WTC11 (cell line): ENCODE results near the gene RAI14. TPM values are rescaled to one million over a fixed set of nuclear protein-coding genes. Genes with fewer than 3 reads are reported as not detected.

Experiments used
- ATAC-seq: fragments of 200-7000 bp; cut with Tn5 transposase; 2 replicates; pipeline ENCODE4 v1.10.0; 2021; ENCODE audit warnings: mild to moderate bottlenecking, moderate library complexity
- CTCF ChIA-PET: fragments of 300-600 bp; sonication (Branson Sonifier 250); formaldehyde crosslinking; loops from one replicate; lab custom pipeline; 2021; ENCODE audit warnings: antibody characterized with exemption; lab: Charles Lee
- POLR2A ChIA-PET: fragments of 350-600 bp; sonication (Branson Sonifier 250); formaldehyde crosslinking; loops from one replicate; lab custom pipeline; 2021; ENCODE audit warnings: antibody characterized with exemption; lab: Charles Lee
- DNase-seq: peaks from one replicate; pipeline ENCODE4 v3.0.0; 2021; ENCODE audit warnings: low spot score
- H3K27ac Mint-ChIP-seq: 2 replicates; pipeline ENCODE4 v1.8.0; 2021; ENCODE audit warnings: mixed read lengths
- H3K27me3 Mint-ChIP-seq: 2 replicates; pipeline ENCODE4 v1.8.0; 2021; ENCODE audit warnings: low read depth, mild to moderate bottlenecking, moderate library complexity, mixed read lengths
- H3K36me3 Mint-ChIP-seq: 2 replicates; pipeline ENCODE4 v1.8.0; 2021; ENCODE audit warnings: mixed read lengths
- H3K4me1 Mint-ChIP-seq: 2 replicates; pipeline ENCODE4 v1.8.0; 2022; ENCODE audit warnings: mixed read lengths
- H3K4me3 Mint-ChIP-seq: 2 replicates; pipeline ENCODE4 v1.8.0; 2021; ENCODE audit warnings: mild to moderate bottlenecking, moderate library complexity, mixed read lengths
- H3K9me3 Mint-ChIP-seq: 2 replicates; pipeline ENCODE4 v1.8.0; 2021; ENCODE audit warnings: mixed read lengths
- FOXK1 ChIP-seq: sonication (generic); formaldehyde crosslinking; IDR thresholded peaks from 2 replicates; pipeline ENCODE4 v1.8.0; 2022; ENCODE audit warnings: mild to moderate bottlenecking, moderate library complexity, missing genetic modification reagents
- FOXP1 ChIP-seq: sonication (generic); formaldehyde crosslinking; IDR thresholded peaks from 2 replicates; pipeline ENCODE4 v1.8.0; 2022; ENCODE audit warnings: missing genetic modification reagents, mild to moderate bottlenecking, moderate library complexity, borderline replicate concordance
- GABPB1 ChIP-seq: sonication (generic); formaldehyde crosslinking; IDR thresholded peaks from 2 replicates; pipeline ENCODE4 v1.8.1; 2023; ENCODE audit warnings: mild to moderate bottlenecking, missing genetic modification reagents
- GRHL2 ChIP-seq: fragments of 250-450 bp; sonication (Bioruptor Pico); IDR thresholded peaks from 2 replicates; pipeline ENCODE4 v1.8.0; 2022; ENCODE audit warnings: mild to moderate bottlenecking, moderate library complexity; ENCODE audit not compliant: insufficient replicate concordance, severe bottlenecking
- JAZF1 ChIP-seq: fragments of 250-450 bp; sonication (Bioruptor Pico); IDR thresholded peaks from 2 replicates; pipeline ENCODE4 v1.9.0; 2021; ENCODE audit warnings: moderate library complexity, mild to moderate bottlenecking, inconsistent platforms
- RELA ChIP-seq: sonication (generic); formaldehyde crosslinking; IDR thresholded peaks from 2 replicates; pipeline ENCODE4 v1.8.1; 2022; ENCODE audit warnings: missing genetic modification reagents, mild to moderate bottlenecking, borderline replicate concordance
- SMAD3 ChIP-seq: sonication (generic); formaldehyde crosslinking; IDR thresholded peaks from 2 replicates; pipeline ENCODE4 v1.8.0; 2022; ENCODE audit warnings: missing genetic modification reagents, mild to moderate bottlenecking, borderline replicate concordance
- total RNA-seq: library from RNA; stranded (reverse); gene quantifications from 3 replicates; pipeline ENCODE4 v1.2.3, GENCODE V29; 2021
- TF ChIP-seq, protein P1 (sequence below): fragments of 250-450 bp; sonication (Bioruptor Pico); IDR thresholded peaks from 2 replicates; pipeline ENCODE4 v1.9.0; 2021; ENCODE audit warnings: mild to moderate bottlenecking
- TF ChIP-seq, protein P2 (sequence below): sonication (generic); formaldehyde crosslinking; IDR thresholded peaks from 2 replicates; pipeline ENCODE4 v1.8.0; 2022; ENCODE audit warnings: mild to moderate bottlenecking, missing genetic modification reagents
- TF ChIP-seq, protein P3 (sequence below): sonication (generic); formaldehyde crosslinking; IDR thresholded peaks from 2 replicates; pipeline ENCODE4 v1.8.1; 2023; ENCODE audit warnings: mild to moderate bottlenecking, missing genetic modification reagents
- TF ChIP-seq, protein P4 (sequence below): sonication (generic); formaldehyde crosslinking; conservative IDR thresholded peaks from 2 replicates; pipeline ENCODE4 v1.8.1; 2023; ENCODE audit warnings: mild to moderate bottlenecking, low read depth, missing genetic modification reagents, moderate library complexity
- TF ChIP-seq, protein P5 (sequence below): sonication (generic); formaldehyde crosslinking; IDR thresholded peaks from 2 replicates; pipeline ENCODE4 v1.8.0; 2023; ENCODE audit warnings: mild to moderate bottlenecking, missing genetic modification reagents
- TF ChIP-seq, protein P6 (sequence below): sonication (generic); formaldehyde crosslinking; IDR thresholded peaks from 2 replicates; pipeline ENCODE4 v1.8.1; 2022; ENCODE audit warnings: mild to moderate bottlenecking, moderate library complexity, missing genetic modification reagents
- TF ChIP-seq, protein P7 (sequence below): sonication (generic); formaldehyde crosslinking; IDR thresholded peaks from 2 replicates; pipeline ENCODE4 v1.8.0; 2023; ENCODE audit warnings: missing genetic modification reagents

The RAI14 gene
- total RNA-seq, 1 experiment from 2014 or later, result 185 TPM

DNA sequence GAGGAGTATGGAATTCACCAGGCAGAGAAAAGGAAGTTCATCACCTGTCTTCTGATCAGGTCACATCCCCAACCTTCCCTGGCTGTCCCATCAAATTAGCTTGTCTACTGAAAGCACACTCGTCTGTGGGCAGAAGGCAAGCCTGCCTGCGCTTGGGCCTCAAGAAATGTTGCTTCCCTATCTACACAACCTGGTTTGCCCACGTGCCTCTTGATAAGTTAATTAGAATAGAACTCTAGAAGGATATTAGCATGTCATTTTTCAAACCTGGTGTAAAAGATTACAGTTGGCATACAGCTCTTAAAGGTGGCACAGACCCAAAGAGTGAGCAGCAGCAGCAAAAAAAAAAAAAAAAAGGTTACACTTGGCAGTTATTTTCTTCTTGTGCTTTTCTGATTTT is 188.0 kb downstream of the RAI14 start:
- no peak for DNase-seq
- Mint-ChIP-seq H3K27me3 (no peaks in the 10 kb centered on the region), H3K36me3 (peaks cover 18% of the 10 kb centered on the region), H3K9me3 (peaks cover 11% of the 10 kb centered on the region), H3K4me3 (no peak overlapping the region), H3K4me1 (peaks cover 17% of the 10 kb centered on the region), H3K27ac (no peak overlapping the region)
- POLR2A ChIA-PET, result interaction anchor here (0.7 kb wide), 1 partner anchor 369 kb away, joined by 7 read pairs; no protein-coding TSS in a partner anchor
- CTCF ChIA-PET, result interaction anchor here (0.8 to 1.0 kb wide), 2 partner anchors 160 to 317 kb away, joined by 3 read pairs; no protein-coding TSS in a partner anchor
- no peak for ATAC-seq
- TF ChIP-seq, protein P1, sequence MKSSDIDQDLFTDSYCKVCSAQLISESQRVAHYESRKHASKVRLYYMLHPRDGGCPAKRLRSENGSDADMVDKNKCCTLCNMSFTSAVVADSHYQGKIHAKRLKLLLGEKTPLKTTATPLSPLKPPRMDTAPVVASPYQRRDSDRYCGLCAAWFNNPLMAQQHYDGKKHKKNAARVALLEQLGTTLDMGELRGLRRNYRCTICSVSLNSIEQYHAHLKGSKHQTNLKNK (CRISPR knock-in tag), result no peak

DNA sequence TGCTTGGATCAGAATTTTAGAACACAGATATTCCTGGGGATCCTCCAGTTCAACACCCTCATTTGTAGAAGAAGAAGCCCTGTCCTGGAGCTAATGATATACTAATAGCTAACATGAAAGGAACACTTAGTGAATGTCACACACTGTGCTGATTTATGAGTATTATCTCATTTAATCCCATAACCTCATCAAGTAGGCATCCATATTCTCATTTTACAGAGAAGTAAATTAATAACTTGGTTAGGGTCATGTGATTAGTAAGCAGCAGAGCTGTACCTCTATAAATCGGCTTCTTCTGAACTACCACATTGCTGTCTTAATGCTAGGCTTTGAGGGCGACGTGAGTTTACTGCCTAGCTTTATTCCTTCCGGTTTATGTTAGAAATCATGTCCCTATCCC is 188.9 kb downstream of the RAI14 start:
- Mint-ChIP-seq H3K36me3 (peaks cover 18% of the 10 kb centered on the region), H3K27me3 (no peaks in the 10 kb centered on the region), H3K4me1 (peaks cover 11% of the 10 kb centered on the region), H3K27ac (no peak overlapping the region), H3K4me3 (no peak overlapping the region), H3K9me3 (peaks cover 11% of the 10 kb centered on the region)
- ChIA-PET CTCF (interaction anchor here (1.0 kb wide), 1 partner anchor 159 kb away, joined by 3 read pairs; no protein-coding TSS in a partner anchor), POLR2A (no interaction called here)
- ATAC-seq (no peak), DNase-seq (no peak)
- TF ChIP-seq JAZF1 (CRISPR knock-in tag), result no peak
- TF ChIP-seq GRHL2, result no peak
- TF ChIP-seq, protein P2, sequence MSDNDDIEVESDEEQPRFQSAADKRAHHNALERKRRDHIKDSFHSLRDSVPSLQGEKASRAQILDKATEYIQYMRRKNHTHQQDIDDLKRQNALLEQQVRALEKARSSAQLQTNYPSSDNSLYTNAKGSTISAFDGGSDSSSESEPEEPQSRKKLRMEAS (CRISPR knock-in tag), result no peak
- no peak for TF ChIP-seq SMAD3 (CRISPR knock-in tag)
- TF ChIP-seq FOXP1, result no peak
- TF ChIP-seq, protein P3, sequence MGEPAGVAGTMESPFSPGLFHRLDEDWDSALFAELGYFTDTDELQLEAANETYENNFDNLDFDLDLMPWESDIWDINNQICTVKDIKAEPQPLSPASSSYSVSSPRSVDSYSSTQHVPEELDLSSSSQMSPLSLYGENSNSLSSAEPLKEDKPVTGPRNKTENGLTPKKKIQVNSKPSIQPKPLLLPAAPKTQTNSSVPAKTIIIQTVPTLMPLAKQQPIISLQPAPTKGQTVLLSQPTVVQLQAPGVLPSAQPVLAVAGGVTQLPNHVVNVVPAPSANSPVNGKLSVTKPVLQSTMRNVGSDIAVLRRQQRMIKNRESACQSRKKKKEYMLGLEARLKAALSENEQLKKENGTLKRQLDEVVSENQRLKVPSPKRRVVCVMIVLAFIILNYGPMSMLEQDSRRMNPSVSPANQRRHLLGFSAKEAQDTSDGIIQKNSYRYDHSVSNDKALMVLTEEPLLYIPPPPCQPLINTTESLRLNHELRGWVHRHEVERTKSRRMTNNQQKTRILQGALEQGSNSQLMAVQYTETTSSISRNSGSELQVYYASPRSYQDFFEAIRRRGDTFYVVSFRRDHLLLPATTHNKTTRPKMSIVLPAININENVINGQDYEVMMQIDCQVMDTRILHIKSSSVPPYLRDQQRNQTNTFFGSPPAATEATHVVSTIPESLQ, result no peak
- TF ChIP-seq, protein P4, sequence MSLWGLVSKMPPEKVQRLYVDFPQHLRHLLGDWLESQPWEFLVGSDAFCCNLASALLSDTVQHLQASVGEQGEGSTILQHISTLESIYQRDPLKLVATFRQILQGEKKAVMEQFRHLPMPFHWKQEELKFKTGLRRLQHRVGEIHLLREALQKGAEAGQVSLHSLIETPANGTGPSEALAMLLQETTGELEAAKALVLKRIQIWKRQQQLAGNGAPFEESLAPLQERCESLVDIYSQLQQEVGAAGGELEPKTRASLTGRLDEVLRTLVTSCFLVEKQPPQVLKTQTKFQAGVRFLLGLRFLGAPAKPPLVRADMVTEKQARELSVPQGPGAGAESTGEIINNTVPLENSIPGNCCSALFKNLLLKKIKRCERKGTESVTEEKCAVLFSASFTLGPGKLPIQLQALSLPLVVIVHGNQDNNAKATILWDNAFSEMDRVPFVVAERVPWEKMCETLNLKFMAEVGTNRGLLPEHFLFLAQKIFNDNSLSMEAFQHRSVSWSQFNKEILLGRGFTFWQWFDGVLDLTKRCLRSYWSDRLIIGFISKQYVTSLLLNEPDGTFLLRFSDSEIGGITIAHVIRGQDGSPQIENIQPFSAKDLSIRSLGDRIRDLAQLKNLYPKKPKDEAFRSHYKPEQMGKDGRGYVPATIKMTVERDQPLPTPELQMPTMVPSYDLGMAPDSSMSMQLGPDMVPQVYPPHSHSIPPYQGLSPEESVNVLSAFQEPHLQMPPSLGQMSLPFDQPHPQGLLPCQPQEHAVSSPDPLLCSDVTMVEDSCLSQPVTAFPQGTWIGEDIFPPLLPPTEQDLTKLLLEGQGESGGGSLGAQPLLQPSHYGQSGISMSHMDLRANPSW, result no peak
- no peak for TF ChIP-seq FOXK1 (CRISPR knock-in tag)
- TF ChIP-seq, protein P5, sequence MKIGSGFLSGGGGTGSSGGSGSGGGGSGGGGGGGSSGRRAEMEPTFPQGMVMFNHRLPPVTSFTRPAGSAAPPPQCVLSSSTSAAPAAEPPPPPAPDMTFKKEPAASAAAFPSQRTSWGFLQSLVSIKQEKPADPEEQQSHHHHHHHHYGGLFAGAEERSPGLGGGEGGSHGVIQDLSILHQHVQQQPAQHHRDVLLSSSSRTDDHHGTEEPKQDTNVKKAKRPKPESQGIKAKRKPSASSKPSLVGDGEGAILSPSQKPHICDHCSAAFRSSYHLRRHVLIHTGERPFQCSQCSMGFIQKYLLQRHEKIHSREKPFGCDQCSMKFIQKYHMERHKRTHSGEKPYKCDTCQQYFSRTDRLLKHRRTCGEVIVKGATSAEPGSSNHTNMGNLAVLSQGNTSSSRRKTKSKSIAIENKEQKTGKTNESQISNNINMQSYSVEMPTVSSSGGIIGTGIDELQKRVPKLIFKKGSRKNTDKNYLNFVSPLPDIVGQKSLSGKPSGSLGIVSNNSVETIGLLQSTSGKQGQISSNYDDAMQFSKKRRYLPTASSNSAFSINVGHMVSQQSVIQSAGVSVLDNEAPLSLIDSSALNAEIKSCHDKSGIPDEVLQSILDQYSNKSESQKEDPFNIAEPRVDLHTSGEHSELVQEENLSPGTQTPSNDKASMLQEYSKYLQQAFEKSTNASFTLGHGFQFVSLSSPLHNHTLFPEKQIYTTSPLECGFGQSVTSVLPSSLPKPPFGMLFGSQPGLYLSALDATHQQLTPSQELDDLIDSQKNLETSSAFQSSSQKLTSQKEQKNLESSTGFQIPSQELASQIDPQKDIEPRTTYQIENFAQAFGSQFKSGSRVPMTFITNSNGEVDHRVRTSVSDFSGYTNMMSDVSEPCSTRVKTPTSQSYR (CRISPR knock-in tag), result no peak
- TF ChIP-seq, protein P6, sequence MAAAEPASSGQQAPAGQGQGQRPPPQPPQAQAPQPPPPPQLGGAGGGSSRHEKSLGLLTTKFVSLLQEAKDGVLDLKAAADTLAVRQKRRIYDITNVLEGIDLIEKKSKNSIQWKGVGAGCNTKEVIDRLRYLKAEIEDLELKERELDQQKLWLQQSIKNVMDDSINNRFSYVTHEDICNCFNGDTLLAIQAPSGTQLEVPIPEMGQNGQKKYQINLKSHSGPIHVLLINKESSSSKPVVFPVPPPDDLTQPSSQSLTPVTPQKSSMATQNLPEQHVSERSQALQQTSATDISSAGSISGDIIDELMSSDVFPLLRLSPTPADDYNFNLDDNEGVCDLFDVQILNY (CRISPR knock-in tag), result no peak
- TF ChIP-seq GABPB1 (CRISPR knock-in tag), result no peak
- TF ChIP-seq, protein P7, sequence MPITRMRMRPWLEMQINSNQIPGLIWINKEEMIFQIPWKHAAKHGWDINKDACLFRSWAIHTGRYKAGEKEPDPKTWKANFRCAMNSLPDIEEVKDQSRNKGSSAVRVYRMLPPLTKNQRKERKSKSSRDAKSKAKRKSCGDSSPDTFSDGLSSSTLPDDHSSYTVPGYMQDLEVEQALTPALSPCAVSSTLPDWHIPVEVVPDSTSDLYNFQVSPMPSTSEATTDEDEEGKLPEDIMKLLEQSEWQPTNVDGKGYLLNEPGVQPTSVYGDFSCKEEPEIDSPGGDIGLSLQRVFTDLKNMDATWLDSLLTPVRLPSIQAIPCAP (CRISPR knock-in tag), result no peak
- TF ChIP-seq RELA (CRISPR knock-in tag), result no peak
